A673 (cell line): Measurements from ENCODE around the gene HIGD1C.

Source experiments
- EZH2 ChIP-seq: fragments of 200-600 bp; sonication (generic); IDR thresholded peaks from 2 replicates; pipeline ENCODE4 v1.6.1; 2017; ENCODE audit warnings: borderline replicate concordance, low read depth, mild to moderate bottlenecking, mixed read lengths, antibody characterized with exemption, low read length; ENCODE audit not compliant: poor library complexity, severe bottlenecking
- TF ChIP-seq, protein P1 (sequence below): fragments of 300-800, 200-600 bp; sonication (generic); conservative IDR thresholded peaks from 2 replicates; pipeline ENCODE4 v1.5.1; 2017; ENCODE audit warnings: low read depth, mild to moderate bottlenecking, antibody characterized with exemption, low read length, moderate library complexity, mixed read lengths

DNA sequence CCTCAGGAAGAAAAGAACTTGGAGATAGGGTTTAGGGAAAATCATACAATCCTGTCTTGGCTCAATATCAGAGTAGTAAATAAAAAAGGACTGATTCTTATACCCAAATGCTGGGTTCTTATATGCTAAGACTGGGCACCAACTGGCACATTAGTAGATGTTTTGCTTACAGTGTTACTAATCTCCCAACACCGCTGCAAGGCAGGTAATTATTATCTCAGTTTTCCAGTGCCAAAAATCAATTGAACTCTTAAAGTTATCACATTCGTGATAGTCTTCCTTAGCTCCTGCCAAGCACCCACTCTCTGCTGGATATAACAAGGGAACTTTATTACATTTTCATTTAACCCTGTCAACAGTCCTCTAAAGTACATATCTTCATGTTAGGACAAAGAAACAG lies 25.0 kb upstream of the HIGD1C start:
- TF ChIP-seq, protein P1, sequence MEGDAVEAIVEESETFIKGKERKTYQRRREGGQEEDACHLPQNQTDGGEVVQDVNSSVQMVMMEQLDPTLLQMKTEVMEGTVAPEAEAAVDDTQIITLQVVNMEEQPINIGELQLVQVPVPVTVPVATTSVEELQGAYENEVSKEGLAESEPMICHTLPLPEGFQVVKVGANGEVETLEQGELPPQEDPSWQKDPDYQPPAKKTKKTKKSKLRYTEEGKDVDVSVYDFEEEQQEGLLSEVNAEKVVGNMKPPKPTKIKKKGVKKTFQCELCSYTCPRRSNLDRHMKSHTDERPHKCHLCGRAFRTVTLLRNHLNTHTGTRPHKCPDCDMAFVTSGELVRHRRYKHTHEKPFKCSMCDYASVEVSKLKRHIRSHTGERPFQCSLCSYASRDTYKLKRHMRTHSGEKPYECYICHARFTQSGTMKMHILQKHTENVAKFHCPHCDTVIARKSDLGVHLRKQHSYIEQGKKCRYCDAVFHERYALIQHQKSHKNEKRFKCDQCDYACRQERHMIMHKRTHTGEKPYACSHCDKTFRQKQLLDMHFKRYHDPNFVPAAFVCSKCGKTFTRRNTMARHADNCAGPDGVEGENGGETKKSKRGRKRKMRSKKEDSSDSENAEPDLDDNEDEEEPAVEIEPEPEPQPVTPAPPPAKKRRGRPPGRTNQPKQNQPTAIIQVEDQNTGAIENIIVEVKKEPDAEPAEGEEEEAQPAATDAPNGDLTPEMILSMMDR, result no peak
- TF ChIP-seq EZH2, result no peak
